Fibroblast of lung (primary cell): ENCODE data around the gene CD2AP.

Experiments used
- CTCF ChIP-seq, 2 donors: IDR thresholded peaks in 1 of 2; conservative IDR thresholded peaks in 1 of 2; 1 replicate in 1 of 2; 2 replicates in 1 of 2; pipeline ENCODE4 v1.5.1; 2011 to 2012; ENCODE audit warnings: low read length in 2 of 2, control low read depth in 1 of 2, inconsistent platforms in 1 of 2, low read depth in 1 of 2, mild to moderate bottlenecking in 1 of 2
- EZH2 ChIP-seq: IDR thresholded peaks from 2 replicates; pipeline ENCODE4 v1.5.1; 2012; ENCODE audit warnings: low read length, control low read depth, mild to moderate bottlenecking; ENCODE audit errors: missing control alignments

GRCh38 chr6:47631269-47631772 lies 153.7 kb downstream of the CD2AP start:
- TF ChIP-seq CTCF (conservative IDR thresholded peaks at IDR 0.05 in 1 of 2, IDR thresholded peaks at IDR 0.05 in 1 of 2; ENCODE audit: low read depth in 1 of 2, low read length in 2 of 2) (peak in 1 of 2 donors; percentile 43), EZH2 (no peak)
